ENCODE measurements around the gene ITPR2. TPM values are rescaled to one million over a fixed set of nuclear protein-coding genes. Genes with fewer than 3 reads are reported as not detected.

The ITPR2 gene
- total and polyA plus RNA-seq, 2 of the 8 experiments (the other 6 are each of a cell fraction or from before 2014, with no cell fraction given): 4.1 to 48.3 TPM

GRCh38 chr12:26361964-26362363, 471.0 kb downstream of the ITPR2 start (continued):
- TF ChIP-seq CHD7 (IDR thresholded peaks at IDR 0.05; ENCODE audit: insufficient replicate concordance, low read length) (no peak), TBP (IDR thresholded peaks at IDR 0.05; ENCODE audit: low read depth, low read length) (no peak)
